Renal pelvis (tissue), 12 donors: ENCODE measurements around the gene IRF9. TPM values are rescaled to one million over a fixed set of nuclear protein-coding genes. Genes with fewer than 3 reads are reported as not detected.

Experiments used
- DNase-seq: peaks from one replicate; pipeline ENCODE4 v3.0.0-alpha.2; 2013
- long read RNA-seq, 16 experiments: transcript quantifications; one replicate each; lab custom pipeline, GENCODE V29; 2026
- polyA plus RNA-seq, 3 donors: library from polyadenylated mRNA; unstranded; fragments of 120-200 nt; gene quantifications; one replicate each; pipeline ENCODE4 v1.2.1, GENCODE V29; 2013; ENCODE audit not compliant: insufficient read length in 3 of 3

Gene IRF9
- 10 to 100 TPM; 56.8 to 68.9 (median 57.2) TPM for polyA plus RNA-seq
- long read RNA-seq, donor 1, transcript IRF9-202 (9 exons, 1,838 nt), result major isoform, 8 of 15 reads
- long read RNA-seq, donor 1, transcript IRF9-208 (2 exons, 648 nt), result minor isoform, 6 of 15 reads
- long read RNA-seq, donor 1, partial matches to known transcripts, result 0 of 15 reads
- long read RNA-seq, donor 1, other reads (novel, unspliced or antisense), result 0 of 15 reads
- long read RNA-seq, donor 2, transcript IRF9-208 (2 exons, 648 nt), result minor isoform, 6 of 39 reads
- long read RNA-seq, donor 2, transcript IRF9-202 (9 exons, 1,838 nt), result major isoform, 11 of 39 reads
- long read RNA-seq, donor 2, partial matches to known transcripts, result 19 of 39 reads
- long read RNA-seq, donor 2, other reads (novel, unspliced or antisense), result 0 of 39 reads
- long read RNA-seq, donor 3, transcript IRF9-202 (9 exons, 1,838 nt), result major isoform, 6 of 9 reads
- long read RNA-seq, donor 3, partial matches to known transcripts, result 0 of 9 reads
- long read RNA-seq, donor 3, other reads (novel, unspliced or antisense), result 0 of 9 reads
- long read RNA-seq, donor 4, transcript IRF9-208 (2 exons, 648 nt), result minor isoform, 5 of 41 reads
- long read RNA-seq, donor 4, transcript IRF9-202 (9 exons, 1,838 nt), result major isoform, 12 of 41 reads
- long read RNA-seq, donor 4, partial matches to known transcripts, result 20 of 41 reads
- long read RNA-seq, donor 4, other reads (novel, unspliced or antisense), result 0 of 41 reads
- long read RNA-seq, donor 5, partial matches to known transcripts, result 0 of 7 reads
- long read RNA-seq, donor 5, other reads (novel, unspliced or antisense), result 0 of 7 reads
- long read RNA-seq, donor 6, transcript IRF9-202 (9 exons, 1,838 nt), result major isoform, 12 of 14 reads
- long read RNA-seq, donor 6, partial matches to known transcripts, result 0 of 14 reads
- long read RNA-seq, donor 6, other reads (novel, unspliced or antisense), result 0 of 14 reads
- long read RNA-seq, donor 7, partial matches to known transcripts, result 5 of 13 reads
- long read RNA-seq, donor 7, other reads (novel, unspliced or antisense), result 0 of 13 reads
- long read RNA-seq, donor 8, partial matches to known transcripts, result 0 of 5 reads
- long read RNA-seq, donor 8, other reads (novel, unspliced or antisense), result 0 of 5 reads
- long read RNA-seq, donor 9, transcript IRF9-202 (9 exons, 1,838 nt), result minor isoform, 8 of 31 reads
- long read RNA-seq, donor 9, transcript IRF9-208 (2 exons, 648 nt), result major isoform, 9 of 31 reads
- long read RNA-seq, donor 9, partial matches to known transcripts, result 11 of 31 reads
- long read RNA-seq, donor 9, other reads (novel, unspliced or antisense), result 0 of 31 reads
- long read RNA-seq, donor 10, partial matches to known transcripts, result 5 of 14 reads
- long read RNA-seq, donor 10, other reads (novel, unspliced or antisense), result 0 of 14 reads
- long read RNA-seq, donor 11, partial matches to known transcripts, result 0 of 2 reads
- long read RNA-seq, donor 11, other reads (novel, unspliced or antisense), result 0 of 2 reads
- long read RNA-seq, donor 12, transcript IRF9-202 (9 exons, 1,838 nt), result major isoform, 9 of 19 reads
- long read RNA-seq, donor 12, transcript IRF9-208 (2 exons, 648 nt), result minor isoform, 8 of 19 reads
- long read RNA-seq, donor 12, partial matches to known transcripts, result 0 of 19 reads
- long read RNA-seq, donor 12, other reads (novel, unspliced or antisense), result 0 of 19 reads
- long read RNA-seq, donor 13, transcript IRF9-208 (2 exons, 648 nt), result major isoform, 5 of 13 reads
- long read RNA-seq, donor 13, partial matches to known transcripts, result 0 of 13 reads
- long read RNA-seq, donor 13, other reads (novel, unspliced or antisense), result 0 of 13 reads
- long read RNA-seq, donor 14, result 0 reads
- long read RNA-seq, donor 15, result 0 reads
- long read RNA-seq, donor 16, transcript IRF9-202 (9 exons, 1,838 nt), result major isoform, 8 of 19 reads
- long read RNA-seq, donor 16, transcript IRF9-208 (2 exons, 648 nt), result minor isoform, 6 of 19 reads
- long read RNA-seq, donor 16, partial matches to known transcripts, result 0 of 19 reads
- long read RNA-seq, donor 16, other reads (novel, unspliced or antisense), result 0 of 19 reads

DNA sequence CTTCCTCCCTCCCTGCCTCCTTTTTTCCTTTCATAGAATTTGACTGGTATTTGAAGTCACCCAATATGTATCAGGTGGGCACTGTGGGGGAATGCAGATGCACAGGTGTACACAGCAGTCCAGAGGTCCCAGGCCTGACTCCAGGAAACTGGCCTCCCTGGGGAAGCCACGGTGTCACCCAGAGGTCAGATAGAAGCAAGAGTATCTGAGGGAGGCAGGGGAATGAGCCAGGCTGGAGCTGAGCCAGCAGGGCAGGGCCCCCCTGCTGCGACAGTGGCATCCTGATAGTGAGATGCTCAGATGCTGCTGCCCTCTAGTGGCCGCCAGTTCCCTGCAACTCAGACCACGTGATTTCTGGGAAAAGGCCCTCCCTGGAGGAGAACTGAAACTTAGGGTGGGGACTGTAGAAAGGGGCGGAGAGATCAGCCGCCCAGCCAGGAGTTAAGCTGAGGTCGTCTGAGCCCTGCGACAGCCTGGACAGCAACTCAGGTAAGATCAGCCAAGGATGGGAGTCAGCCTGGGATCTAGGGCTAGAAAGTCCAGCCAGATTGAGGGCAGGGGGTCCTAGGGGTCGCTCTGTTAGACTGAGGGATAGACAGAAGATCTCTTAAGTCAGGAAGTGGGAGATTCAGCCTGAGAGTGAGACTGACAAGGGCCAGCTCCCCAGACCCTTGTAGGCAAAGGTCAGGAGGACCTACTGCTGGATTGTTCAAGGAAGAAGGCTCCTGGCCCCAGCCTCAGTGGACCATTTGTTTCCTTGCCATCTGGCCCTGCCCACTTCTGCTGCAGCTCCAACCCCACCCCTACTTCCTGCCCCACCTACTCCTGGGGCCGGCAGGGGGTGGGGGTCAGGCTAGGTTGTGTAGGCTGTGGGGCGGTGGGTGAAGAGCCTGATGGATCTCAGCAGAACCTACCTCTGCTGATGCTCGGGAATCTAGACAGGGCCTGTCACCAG, at the start of gene IRF9:
TSS of gene IRF9 (plus strand) at position 416 of the 955 bp plus-strand sequence. CDS start 880 bp downstream, outside the sequence.
- peak; percentile 97 for DNase-seq

GRCh38 chr14:24113379-24113800, 47.7 kb upstream of the IRF9 start:
- no peak for DNase-seq

- DNase-seq, result peak; percentile 88
Observed at GRCh38 chr14:24113801-24114531, 47.1 kb upstream of the IRF9 start.

GRCh38 chr14:24114532-24115421, 46.3 kb upstream of the IRF9 start, which contains the start of the genes DCAF11 and NRL:
TSS of gene DCAF11 (plus strand) at chr14:24114777. CDS start at chr14:24115595, 818 bp downstream.
TSS of gene NRL (minus strand) at chr14:24114949. CDS start at chr14:24082848, 32,101 bp downstream.
- peak; percentile 100 for DNase-seq

GRCh38 chr14:24115422-24116127, 45.5 kb upstream of the IRF9 start:
- DNase-seq, result no peak

DNA sequence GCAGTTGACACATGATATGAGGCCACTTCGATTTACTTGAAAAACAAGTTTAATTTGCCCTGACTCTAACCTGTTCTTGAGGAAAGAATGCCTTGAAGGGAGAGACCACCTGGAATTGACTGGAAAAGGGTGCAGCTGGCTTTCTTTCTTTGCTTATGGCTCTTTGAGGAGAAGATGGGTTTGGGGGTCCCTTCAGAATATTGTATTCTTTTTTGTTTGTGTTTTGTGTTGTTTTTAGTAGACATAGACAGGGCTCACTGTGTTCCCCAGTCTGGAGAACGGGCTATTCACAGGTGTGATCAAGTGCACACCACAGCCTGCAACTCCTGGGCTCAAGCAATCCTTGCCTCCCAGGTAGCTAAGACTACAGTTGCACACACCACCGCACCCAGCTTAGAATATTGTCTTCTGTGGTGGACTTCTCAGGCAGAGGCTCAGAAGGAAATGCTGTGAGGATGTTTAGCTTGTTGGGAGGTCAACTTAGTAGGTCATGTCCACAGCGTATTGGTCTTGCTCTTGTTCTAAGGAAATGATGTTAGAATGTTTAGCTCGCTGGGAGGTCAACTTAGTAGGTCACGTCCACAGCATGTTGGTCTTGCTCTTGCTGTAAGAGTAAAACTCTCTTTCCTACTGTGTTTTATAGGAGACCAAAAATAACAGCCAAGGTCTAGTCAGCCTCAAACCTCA, 44.8 kb upstream of the IRF9 start:
- no peak for DNase-seq

DNA sequence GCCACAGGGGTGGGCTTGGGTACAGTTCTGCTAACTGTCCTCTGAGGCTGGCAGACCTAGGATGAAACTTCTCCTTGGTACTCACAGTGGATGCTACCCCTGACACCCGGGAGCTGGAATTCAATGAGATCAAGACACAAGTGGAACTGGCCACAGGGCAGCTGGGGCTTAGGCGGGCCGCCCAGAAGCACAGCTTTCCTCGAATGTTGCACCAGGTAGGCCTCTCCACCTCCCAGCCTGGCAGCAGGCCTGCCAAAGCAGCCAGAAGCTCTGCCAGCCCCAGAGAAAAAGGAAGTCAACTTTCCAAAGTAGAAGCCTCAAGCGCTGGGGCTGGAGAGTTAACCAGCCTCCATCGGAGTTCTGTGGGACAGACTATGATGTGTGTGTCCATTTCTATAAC, 43.9 kb upstream of the IRF9 start:
- no peak for DNase-seq

DNA sequence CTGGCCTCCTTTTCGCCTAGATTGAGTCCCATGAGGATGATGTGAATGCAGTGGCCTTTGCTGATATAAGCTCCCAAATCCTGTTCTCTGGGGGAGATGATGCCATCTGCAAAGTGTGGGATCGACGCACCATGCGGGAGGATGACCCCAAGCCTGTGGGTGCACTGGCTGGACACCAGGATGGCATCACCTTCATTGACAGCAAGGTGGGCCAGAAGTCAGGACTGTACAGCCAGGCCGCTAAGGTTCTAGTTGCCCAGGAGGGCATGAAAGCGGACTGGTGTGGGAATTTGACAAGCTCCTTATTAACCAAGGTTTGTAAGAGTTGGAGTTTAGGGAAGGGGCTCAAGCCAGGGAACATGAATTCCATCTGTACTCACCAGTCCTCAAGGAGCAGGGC, 41.4 kb upstream of the IRF9 start:
- DNase-seq, result no peak

- no peak for DNase-seq
Observed at GRCh38 chr14:24121210-24121609, 39.9 kb upstream of the IRF9 start.

DNA sequence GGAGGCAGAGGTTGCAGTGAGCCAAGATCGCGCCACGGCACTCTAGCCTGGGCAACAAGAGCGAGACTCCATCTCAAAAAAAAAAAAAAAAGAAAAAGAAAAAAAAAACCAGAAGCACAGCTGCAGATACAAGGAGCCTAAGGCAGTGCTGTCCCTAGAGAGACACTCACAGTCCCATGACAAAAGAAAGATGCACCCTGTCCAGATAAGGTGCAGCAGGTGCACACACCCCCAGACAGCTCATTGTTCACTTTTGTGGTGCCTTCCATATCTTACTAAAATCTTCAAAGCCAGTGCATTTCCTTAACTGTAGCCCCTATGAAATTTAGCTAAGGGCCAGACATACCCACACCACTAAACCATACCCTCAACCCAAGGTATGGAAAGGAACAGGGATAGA, 38.6 kb upstream of the IRF9 start:
- DNase-seq, result no peak

GRCh38 chr14:24122898-24123297, 38.2 kb upstream of the IRF9 start:
- no peak for DNase-seq

DNA sequence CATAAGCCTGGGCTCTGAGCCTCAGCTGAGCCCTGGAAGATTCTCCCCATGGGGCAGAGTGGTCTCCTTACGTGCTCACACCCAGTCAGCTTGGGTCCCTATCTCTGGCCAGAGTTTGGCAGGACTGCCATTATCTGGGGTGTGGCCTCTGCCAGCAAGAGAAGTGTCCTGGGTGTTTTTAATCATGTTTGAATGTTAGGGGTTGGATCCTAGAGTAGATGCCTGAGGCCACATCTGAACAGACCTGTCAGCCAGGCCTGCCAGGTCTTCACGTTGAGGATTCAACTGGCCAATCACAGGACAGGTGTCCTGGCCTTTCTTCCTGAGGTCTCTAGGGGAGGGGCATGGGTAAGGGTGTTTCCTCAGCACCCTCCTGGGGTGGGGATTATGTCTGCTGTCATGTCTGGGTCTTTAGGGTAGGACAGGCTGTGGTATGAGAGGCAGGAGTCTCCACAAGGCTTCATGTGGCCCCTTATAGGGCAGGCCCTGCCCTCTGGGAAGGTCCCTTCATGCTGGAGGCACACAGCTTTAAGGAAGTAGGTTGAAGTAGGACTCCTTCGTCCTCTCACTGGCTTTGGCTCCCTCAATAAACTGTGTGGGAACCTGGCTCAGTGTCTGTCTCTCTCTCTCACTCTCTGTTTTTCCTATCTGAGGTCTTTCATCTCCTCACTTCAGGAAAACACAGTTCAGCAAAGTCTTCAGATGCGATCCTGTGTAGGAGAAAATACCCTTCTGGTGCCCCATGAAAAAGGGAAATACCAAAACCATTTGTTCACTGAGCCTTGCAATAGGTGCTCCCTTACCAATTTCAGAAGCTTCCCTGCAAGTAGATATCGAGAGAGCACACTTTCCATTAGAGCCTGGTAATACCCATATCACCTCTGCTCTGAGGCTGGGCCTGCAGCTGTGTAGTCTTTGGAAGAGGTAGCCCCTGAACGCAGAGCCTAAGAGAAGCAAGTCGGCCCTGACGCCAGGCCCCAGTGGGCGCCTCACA, 37.3 kb upstream of the IRF9 start:
- no peak for DNase-seq

DNA sequence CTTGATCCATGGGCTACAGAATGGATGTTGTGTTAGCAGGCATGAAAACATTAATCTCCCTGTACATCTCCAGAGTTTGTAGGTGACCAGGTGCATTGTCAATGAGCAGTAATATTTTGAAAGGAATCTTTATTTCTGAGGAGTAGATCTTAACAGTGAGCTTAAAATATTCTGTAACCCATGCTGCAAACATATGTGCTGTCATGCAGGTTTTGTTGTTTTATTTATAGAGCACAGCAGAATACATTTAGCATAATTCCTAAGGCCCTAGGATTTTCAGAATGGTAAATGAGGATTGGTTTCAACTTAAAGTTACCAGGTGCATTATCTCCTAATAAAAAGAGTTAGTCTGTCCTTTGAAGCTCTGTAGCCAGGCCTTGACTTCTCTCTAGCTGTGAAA, 34.1 kb upstream of the IRF9 start:
- DNase-seq, result no peak

DNA sequence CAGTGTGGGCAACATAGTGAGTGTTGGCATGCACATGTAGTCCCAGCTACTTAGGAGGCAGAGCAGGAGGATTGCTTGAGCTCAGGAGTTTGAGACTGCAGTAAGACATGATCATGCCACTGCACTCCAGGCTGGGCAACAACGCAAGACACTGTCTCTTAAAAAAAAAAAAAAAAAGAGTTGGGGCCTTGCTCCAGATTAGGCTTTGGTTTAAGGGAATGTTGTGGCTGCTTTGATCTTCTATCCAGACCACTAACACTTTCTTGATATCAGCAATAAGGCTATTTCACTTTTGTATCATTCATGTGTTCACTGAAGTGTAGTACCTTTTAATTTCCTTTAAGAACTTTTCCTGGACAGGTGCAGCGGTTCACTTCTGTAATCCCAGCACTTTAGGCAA, 33.4 kb upstream of the IRF9 start:
- DNase-seq, result no peak
